ENCODE data around the gene HTRA1.
A peak's percentile ranks its signal among the peaks of the same experiment; 100 is the strongest.

Gene HTRA1

DNA sequence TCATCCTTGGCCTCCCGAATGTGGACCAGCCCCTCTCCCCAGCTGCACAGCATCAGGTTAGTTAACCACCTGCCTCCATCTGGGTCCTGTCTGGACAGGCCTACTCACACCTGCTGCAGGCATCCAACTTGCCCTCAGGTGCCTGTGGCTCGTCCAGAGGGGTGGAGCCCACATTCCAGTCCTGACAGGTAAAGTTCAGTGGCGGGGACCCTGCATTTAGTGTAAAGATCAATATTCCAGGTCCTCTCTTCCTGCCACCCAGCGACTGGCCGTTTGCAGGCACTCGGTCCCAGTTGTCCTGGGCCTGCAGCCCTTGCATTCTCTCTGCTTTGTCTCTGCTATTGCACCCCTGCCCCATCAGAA lies 15.0 kb downstream of the HTRA1 start:
- no peak for DNase-seq
- TF ChIP-seq, protein P1, sequence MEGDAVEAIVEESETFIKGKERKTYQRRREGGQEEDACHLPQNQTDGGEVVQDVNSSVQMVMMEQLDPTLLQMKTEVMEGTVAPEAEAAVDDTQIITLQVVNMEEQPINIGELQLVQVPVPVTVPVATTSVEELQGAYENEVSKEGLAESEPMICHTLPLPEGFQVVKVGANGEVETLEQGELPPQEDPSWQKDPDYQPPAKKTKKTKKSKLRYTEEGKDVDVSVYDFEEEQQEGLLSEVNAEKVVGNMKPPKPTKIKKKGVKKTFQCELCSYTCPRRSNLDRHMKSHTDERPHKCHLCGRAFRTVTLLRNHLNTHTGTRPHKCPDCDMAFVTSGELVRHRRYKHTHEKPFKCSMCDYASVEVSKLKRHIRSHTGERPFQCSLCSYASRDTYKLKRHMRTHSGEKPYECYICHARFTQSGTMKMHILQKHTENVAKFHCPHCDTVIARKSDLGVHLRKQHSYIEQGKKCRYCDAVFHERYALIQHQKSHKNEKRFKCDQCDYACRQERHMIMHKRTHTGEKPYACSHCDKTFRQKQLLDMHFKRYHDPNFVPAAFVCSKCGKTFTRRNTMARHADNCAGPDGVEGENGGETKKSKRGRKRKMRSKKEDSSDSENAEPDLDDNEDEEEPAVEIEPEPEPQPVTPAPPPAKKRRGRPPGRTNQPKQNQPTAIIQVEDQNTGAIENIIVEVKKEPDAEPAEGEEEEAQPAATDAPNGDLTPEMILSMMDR (IDR thresholded peaks at IDR 0.05), result no peak
- peak overlapping the region; percentile 70 for H3K27ac Mint-ChIP-seq
- peaks cover 18% of the 10 kb centered on the region for H3K27me3 Mint-ChIP-seq (ENCODE audit: low read depth, poor library complexity)
- H3K4me3 Mint-ChIP-seq, result peak overlapping the region; percentile 48
- peaks cover under 1% of the 10 kb centered on the region for H3K36me3 Mint-ChIP-seq (ENCODE audit: low read depth)
- peaks cover 56% of the 10 kb centered on the region for H3K4me1 Mint-ChIP-seq
- peaks cover 7% of the 10 kb centered on the region for H3K9me3 Mint-ChIP-seq

DNA sequence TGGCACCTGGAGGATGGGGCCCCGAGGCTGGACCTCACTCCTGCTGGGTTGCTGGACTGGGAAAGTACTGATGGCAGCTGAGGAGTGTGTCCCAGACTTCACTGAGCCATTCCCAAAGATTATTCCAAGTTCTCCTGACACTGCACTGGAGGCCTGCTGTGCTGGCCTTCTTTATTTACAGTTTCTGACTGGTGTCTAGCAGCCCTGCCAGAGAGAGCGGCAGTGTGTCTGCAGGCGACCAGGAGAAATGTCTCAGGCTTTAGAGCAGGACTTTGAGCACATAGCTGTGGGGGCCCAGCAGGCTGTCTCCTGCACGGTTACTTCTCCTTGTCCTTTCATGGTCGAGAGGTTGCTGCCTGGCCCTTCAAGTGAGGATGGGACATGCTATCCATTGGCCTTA lies 16.1 kb downstream of the HTRA1 start:
- peaks cover 56% of the 10 kb centered on the region for H3K4me1 Mint-ChIP-seq

DNA sequence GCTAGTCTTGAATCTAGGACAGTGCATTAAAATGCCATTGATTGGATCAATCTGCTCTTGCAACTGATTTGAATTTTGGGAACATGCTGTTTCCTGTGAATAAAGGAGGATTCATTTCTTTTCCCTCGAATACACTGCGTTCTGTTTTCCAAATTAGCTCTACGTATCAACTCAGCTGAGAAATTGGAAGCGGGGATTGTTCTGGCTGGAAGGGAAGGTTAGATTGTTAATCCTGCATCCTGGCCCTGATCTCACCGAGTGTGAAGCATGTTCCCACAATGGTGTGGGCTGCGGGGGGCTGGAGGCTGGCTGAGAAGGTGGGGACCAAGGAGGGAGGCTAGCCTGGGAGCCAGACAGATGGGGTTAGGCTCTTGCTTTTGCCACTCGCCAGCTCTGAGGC lies 17.6 kb downstream of the HTRA1 start:
- TF ChIP-seq, protein P1 (IDR thresholded peaks at IDR 0.05), result no peak
- Mint-ChIP-seq H3K27ac (no peak overlapping the region), H3K9me3 (peaks cover 20% of the 10 kb centered on the region), H3K4me1 (peaks cover 45% of the 10 kb centered on the region), H3K4me3 (no peak overlapping the region), H3K27me3 (ENCODE audit: low read depth, poor library complexity) (peaks cover 12% of the 10 kb centered on the region), H3K36me3 (ENCODE audit: low read depth) (peaks cover 7% of the 10 kb centered on the region)
- no peak for DNase-seq

More for the DNA sequence above, 16.1 kb downstream of the HTRA1 start:
- peaks cover 16% of the 10 kb centered on the region for H3K9me3 Mint-ChIP-seq
- TF ChIP-seq, protein P1 (IDR thresholded peaks at IDR 0.05), result no peak
- DNase-seq, result no peak
- H3K36me3 Mint-ChIP-seq (ENCODE audit: low read depth), result peaks cover 7% of the 10 kb centered on the region
- no peak overlapping the region for H3K4me3 Mint-ChIP-seq
- peaks cover 12% of the 10 kb centered on the region for H3K27me3 Mint-ChIP-seq (ENCODE audit: low read depth, poor library complexity)
- H3K27ac Mint-ChIP-seq, result no peak overlapping the region

DNA sequence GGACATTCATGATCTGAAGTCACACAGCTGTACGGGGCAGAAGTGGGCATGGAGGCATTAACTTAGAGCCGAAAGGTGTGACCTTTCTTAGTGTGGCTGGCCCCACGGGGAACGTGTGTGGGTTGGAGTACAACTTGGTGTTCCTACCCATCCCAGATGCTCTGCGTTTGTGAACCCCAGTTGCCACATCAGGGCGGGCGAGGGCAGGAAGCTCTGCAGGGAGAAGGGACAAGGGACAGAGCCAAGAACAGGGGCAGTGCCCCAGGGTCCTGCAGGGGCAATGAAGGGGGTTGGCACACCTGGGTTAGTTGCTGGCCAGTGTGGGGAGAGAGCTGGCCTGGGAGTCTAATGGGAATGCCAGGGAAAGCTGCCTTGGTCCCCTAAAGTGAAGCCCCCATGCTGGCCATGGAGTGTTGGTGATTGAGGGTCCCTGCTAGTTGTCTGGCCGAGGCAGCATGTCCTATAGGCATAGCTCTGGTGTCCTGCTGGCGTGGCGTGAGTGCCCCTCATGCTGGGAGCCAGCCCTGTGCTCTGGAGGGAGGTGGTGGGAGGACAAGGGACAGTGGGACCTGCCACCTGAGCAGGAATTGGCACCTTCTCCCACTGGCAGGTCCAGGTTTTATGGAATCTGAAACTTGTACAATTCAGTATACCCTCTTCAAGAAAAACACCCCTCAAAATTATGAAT lies 18.9 kb downstream of the HTRA1 start:
- Mint-ChIP-seq H3K4me3 (no peak overlapping the region), H3K4me1 (peaks cover 45% of the 10 kb centered on the region), H3K9me3 (peaks cover 20% of the 10 kb centered on the region), H3K36me3 (ENCODE audit: low read depth) (peaks cover 7% of the 10 kb centered on the region), H3K27ac (no peak overlapping the region), H3K27me3 (ENCODE audit: low read depth, poor library complexity) (peaks cover 12% of the 10 kb centered on the region)
- TF ChIP-seq, protein P1 (IDR thresholded peaks at IDR 0.05), result no peak
- no peak for DNase-seq

GRCh38 chr10:122481296-122482056 lies 20.1 kb downstream of the HTRA1 start:
- Mint-ChIP-seq H3K36me3 (ENCODE audit: low read depth) (peaks cover 7% of the 10 kb centered on the region), H3K27me3 (ENCODE audit: low read depth, poor library complexity) (peaks cover 12% of the 10 kb centered on the region), H3K9me3 (peaks cover 20% of the 10 kb centered on the region), H3K4me1 (peaks cover 45% of the 10 kb centered on the region), H3K4me3 (no peak overlapping the region), H3K27ac (no peak overlapping the region)
- TF ChIP-seq, protein P1 (IDR thresholded peaks at IDR 0.05), result no peak
- no peak for DNase-seq
